ENCODE measurements around the gene HOXD10.

Gene HOXD10

GRCh38 chr2:176137252-176137580 lies 20.6 kb downstream of the HOXD10 start:
- no peak for DNase-seq

DNA sequence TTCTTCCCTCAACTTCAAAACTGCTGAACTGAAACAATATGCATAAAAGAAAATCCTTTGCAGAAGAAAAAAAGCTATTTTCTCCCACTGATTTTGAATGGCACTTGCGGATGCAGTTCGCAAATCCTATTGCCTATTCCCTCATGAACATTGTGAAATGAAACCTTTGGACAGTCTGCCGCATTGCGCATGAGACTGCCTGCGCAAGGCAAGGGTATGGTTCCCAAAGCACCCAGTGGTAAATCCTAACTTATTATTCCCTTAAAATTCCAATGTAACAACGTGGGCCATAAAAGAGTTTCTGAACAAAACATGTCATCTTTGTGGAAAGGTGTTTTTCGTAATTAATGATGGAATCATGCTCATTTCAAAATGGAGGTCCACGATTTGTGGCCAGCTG lies 21.3 kb downstream of the HOXD10 start:
- DNase-seq = no peak

GRCh38 chr2:176138526-176138922 lies 21.9 kb downstream of the HOXD10 start:
- no peak for DNase-seq

- no peak for DNase-seq
Observed at GRCh38 chr2:176138923-176139660, 22.5 kb downstream of the HOXD10 start.

GRCh38 chr2:176139661-176140512 lies 23.3 kb downstream of the HOXD10 start:
- no peak for DNase-seq

- DNase-seq = peak; percentile 61 to 70
Observed at GRCh38 chr2:176140513-176141317, 24.1 kb downstream of the HOXD10 start.

DNA sequence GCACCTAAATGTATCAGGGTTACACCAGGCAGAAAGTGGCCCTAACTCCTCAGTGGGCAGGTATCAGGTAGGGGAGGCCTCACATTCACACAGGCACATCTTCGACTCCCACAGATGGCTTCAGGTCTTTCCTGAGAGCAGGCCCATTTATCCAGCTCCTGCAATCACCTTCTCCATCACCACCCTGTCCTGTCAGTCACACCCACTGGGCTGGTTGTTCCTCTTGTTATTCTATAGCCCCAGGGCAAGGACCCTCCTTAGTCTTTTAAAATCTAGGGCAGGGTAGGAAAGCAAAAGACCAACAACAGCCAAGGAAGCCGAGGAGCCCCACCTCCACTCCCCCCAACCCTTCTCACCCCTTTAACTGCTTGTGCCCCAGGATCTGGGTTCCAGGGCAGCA lies 25.7 kb downstream of the HOXD10 start:
- DNase-seq = no peak

GRCh38 chr2:176145085-176145969 lies 28.7 kb downstream of the HOXD10 start:
- DNase-seq = no peak

- no peak for DNase-seq
Observed at GRCh38 chr2:176146101-176146500, 29.5 kb downstream of the HOXD10 start.

DNA sequence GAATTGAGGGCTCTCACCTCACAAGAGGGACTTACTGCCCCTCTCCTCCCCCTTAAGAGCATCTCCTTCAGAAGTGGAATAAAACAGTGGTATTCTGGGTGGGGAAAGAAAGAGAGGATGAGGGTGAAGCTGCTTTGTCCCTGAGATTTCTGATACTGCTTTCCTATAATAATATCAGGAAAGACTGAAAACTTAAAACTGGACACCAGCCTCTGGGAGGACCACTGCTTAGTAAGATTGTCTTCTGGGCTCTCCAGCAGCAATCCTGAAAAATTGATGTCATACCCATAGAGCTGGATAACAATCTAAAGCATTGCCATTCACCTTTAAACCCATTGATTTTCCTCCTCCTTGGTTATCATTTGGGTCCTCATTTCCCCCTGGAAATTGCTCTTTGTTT lies 30.1 kb downstream of the HOXD10 start:
- DNase-seq = no peak

GRCh38 chr2:176147210-176147799 lies 30.7 kb downstream of the HOXD10 start:
- DNase-seq = no peak

- no peak for DNase-seq
Observed at GRCh38 chr2:176147800-176148496, 31.4 kb downstream of the HOXD10 start.

DNA sequence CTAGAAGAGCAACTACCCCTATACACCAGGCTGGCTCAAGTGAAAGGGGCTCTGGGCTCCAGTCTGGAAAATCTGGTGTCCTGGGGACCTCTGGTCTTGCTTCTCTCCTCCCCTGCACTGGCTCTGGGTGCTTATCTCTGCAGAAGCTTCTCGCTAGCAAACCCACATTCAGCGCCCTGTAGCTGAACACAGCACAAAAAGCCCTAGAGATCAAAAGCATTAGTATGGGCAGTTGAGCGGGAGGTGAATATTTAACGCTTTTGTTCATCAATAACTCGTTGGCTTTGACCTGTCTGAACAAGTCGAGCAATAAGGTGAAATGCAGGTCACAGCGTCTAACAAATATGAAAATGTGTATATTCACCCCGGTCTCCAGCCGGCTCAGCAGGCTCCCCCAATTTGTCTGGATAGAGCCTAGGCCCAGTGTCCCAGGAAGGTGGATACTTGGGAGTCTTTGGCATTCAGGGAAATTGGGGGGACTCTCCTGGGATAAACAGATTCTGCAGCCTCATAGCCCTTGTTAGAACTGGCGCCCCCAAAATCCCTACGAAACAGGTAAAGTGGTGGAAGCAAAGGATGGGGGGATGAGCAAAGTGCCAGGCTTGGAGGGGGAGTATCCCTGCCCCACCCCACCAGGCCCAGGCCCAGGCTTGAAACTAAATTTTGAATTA lies 32.3 kb downstream of the HOXD10 start:
- no peak for DNase-seq

DNA sequence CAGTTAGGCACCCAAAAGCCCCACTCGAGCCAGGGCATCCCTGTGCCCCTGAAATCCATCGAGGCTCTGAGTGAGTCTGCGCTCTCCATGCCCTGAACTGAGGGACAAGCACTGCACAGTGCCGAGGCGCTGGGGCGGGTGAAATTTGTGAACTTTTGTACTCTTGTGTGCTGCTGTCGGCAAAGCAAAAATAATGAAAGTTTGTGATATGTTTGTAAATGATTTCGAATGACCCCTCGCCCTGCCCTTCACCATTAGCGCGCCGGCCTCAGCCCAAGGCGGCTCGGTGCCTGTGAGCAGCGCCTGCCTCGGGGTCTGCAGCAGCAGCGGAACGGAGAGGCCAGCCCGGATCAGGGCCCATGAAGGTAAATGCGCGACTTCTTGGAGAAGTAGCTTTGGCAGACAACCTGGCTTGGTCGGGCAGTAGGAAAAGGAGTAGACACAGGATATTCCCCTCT lies 32.9 kb downstream of the HOXD10 start:
- no peak for DNase-seq

DNA sequence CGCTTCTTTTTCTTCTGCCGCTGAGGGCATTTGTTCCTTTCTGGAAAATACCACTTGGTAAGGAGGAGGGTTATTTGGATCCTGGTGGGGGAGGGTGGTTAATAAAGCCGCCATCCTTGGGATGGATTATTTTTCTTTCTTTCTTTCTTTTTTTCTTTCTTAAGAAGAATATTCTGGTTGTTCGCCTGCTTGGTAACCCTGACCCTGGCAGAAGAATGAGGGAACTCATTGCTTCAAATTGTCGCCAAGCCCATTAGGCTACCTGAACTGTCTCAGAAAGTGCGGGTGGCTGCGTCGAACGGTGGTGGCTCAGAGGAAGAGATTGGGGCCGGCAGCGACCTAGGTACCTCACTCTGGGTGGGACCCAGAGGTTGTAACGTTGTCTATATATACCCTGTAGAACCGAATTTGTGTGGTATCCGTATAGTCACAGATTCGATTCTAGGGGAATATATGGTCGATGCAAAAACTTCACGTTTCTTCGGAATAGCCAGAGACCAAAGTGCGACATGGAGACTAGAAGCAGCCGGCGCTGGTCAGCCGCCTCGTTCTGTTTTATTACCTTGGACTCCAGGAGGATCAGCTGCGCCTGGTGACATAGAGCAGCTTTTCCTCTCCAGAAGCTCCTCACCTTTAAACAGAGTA lies 33.5 kb downstream of the HOXD10 start:
- no peak for DNase-seq

- DNase-seq = no peak
Observed at GRCh38 chr2:176150584-176151441, 34.2 kb downstream of the HOXD10 start.

DNA sequence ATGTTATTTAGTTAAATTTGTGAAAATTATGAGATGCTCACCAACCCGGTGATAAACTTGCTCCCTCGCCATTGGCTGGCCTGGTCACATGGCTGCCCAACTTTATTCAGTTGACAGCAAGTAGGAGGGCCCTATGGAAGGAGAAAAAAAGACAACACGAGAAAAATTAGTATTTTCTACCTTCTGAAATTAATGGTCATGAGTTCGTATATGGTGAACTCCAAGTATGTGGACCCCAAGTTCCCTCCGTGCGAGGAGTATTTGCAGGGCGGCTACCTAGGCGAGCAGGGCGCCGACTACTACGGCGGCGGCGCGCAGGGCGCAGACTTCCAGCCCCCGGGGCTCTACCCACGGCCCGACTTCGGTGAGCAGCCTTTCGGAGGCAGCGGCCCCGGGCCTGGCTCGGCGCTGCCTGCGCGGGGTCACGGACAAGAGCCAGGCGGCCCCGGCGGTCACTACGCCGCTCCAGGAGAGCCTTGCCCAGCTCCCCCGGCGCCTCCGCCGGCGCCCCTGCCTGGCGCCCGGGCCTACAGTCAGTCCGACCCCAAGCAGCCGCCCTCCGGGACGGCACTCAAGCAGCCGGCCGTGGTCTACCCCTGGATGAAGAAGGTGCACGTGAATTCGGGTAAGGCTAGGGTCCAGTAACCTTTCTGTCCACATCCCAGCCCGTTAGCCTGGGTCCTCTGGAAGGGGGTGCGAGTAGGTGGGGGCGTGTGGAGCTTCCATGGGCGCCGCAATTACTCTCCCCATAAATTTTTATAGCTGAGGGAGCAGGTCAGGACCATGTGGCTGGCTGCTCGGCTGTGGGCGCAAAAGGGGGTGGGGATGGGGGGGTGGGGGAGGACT lies 35.1 kb downstream of the HOXD10 start, which contains the start of gene HOXD4:
HOXD4 (plus strand) TSS at position 109 of the 846 bp plus-strand sequence; CDS start at position 193, 84 bp downstream.
- no peak for DNase-seq
